Prostate gland (tissue), 2 donors: ENCODE results near the gene PAFAH1B1.
"Not testable (repeated sequence)": the region's sequence is repeated elsewhere in the genome, so short reads cannot be mapped to it uniquely, and the experiment has no call there.

Experiments used
- POLR2A ChIP-seq: fragments of 450-650 bp; IDR thresholded peaks from one replicate; pipeline ENCODE4 v1.6.1; 2016; ENCODE audit warnings: antibody characterized with exemption, mild to moderate bottlenecking
- POLR2AphosphoS5 ChIP-seq: sonication (generic); formaldehyde crosslinking; IDR thresholded peaks from one replicate; pipeline ENCODE4 v1.6.1; 2017; ENCODE audit warnings: antibody characterized with exemption
- TF ChIP-seq, protein P1 (sequence below), 4 experiments: fragments of 200-600 bp in 2 of 4; fragments of 450-650 bp in 2 of 4; sonication (generic) in 2 of 4; IDR thresholded peaks; 1 replicate in 3 of 4; 2 replicates in 1 of 4; pipeline ENCODE4 v1.5.1; 2016 to 2019; ENCODE audit warnings: antibody characterized with exemption in 4 of 4, mild to moderate bottlenecking in 2 of 4, moderate library complexity in 2 of 4

DNA sequence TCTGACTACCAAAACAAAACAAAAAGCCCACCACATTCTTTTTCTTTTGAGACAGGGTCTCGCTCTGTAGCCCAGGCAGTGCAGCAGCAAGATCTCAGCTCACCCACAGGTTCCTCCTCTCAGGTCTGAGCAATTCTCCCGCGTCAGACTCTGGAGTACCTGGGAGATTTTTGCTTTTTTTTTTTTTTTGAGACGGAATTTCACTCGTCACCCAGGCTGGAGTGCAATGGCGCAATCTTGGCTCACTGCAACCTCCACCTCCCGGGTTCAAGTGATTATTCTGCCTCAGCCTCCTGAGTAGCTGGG, 21.2 kb upstream of the PAFAH1B1 start:
- not testable (repeated sequence) for TF ChIP-seq POLR2A, POLR2AphosphoS5
- TF ChIP-seq, protein P1, sequence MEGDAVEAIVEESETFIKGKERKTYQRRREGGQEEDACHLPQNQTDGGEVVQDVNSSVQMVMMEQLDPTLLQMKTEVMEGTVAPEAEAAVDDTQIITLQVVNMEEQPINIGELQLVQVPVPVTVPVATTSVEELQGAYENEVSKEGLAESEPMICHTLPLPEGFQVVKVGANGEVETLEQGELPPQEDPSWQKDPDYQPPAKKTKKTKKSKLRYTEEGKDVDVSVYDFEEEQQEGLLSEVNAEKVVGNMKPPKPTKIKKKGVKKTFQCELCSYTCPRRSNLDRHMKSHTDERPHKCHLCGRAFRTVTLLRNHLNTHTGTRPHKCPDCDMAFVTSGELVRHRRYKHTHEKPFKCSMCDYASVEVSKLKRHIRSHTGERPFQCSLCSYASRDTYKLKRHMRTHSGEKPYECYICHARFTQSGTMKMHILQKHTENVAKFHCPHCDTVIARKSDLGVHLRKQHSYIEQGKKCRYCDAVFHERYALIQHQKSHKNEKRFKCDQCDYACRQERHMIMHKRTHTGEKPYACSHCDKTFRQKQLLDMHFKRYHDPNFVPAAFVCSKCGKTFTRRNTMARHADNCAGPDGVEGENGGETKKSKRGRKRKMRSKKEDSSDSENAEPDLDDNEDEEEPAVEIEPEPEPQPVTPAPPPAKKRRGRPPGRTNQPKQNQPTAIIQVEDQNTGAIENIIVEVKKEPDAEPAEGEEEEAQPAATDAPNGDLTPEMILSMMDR (IDR thresholded peaks at IDR 0.05), result not testable (repeated sequence)
